Vagina (tissue), 2 donors: ENCODE data around the gene MBTPS1.

Experiments
- CTCF ChIP-seq, 3 experiments: fragments of 450-650 bp in 2 of 3; fragments of 200-600 bp in 1 of 3; sonication (generic) in 1 of 3; IDR thresholded peaks; one replicate each; pipeline ENCODE4 v1.5.1; 2017 to 2019; ENCODE audit warnings: antibody characterized with exemption in 3 of 3, mild to moderate bottlenecking in 2 of 3, moderate library complexity in 2 of 3
- POLR2A ChIP-seq, 2 donors: fragments of 450-650 bp; IDR thresholded peaks; one replicate each; pipeline ENCODE4 v1.6.1; 2017; ENCODE audit warnings: antibody characterized with exemption in 2 of 2, mild to moderate bottlenecking in 2 of 2, moderate library complexity in 2 of 2
- POLR2AphosphoS5 ChIP-seq, 2 donors: sonication (generic); formaldehyde crosslinking; IDR thresholded peaks; one replicate each; pipeline ENCODE4 v1.9.0; 2017; ENCODE audit warnings: antibody characterized with exemption in 2 of 2, mild to moderate bottlenecking in 2 of 2, low read depth in 1 of 2; ENCODE audit not compliant: insufficient read depth in 1 of 2

DNA sequence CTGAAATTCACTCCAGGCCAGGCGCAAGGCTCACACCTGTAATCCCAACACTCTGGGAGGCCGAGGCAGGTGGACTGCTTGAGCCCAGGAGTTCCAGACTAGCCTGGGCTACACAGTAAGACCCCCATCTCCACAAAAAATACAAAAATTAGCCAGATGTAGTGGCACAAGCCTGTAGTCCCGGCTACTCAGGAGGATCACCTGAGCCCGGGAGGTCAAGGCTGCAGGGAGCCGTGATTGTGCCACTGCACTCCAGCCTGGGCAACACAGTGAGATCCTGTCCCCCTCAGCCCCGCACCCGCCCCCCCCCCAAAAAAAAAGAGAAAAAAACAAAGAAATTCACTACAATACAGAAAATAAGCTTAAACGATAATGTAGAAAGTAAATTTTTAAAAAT is 31.5 kb downstream of the MBTPS1 start:
- TF ChIP-seq CTCF (IDR thresholded peaks at IDR 0.05): no peak
- no peak for TF ChIP-seq POLR2A (IDR thresholded peaks at IDR 0.05)
- no peak for TF ChIP-seq POLR2AphosphoS5 (IDR thresholded peaks at IDR 0.05; ENCODE audit: insufficient read depth in 1 of 2, low read depth in 1 of 2)
